Glomerular visceral epithelial cell (primary cell): ENCODE data around the gene RAB4B.
A peak's percentile ranks its signal among the peaks of the same experiment; 100 is the strongest.
"Not testable (repeated sequence)": the region's sequence is repeated elsewhere in the genome, so short reads cannot be mapped to it uniquely, and the experiment has no call there.

Source experiments
- DNase-seq: peaks from one replicate; pipeline ENCODE4 v3.0.0-alpha.2; 2016; ENCODE audit errors: extremely low spot score

Gene RAB4B

DNA sequence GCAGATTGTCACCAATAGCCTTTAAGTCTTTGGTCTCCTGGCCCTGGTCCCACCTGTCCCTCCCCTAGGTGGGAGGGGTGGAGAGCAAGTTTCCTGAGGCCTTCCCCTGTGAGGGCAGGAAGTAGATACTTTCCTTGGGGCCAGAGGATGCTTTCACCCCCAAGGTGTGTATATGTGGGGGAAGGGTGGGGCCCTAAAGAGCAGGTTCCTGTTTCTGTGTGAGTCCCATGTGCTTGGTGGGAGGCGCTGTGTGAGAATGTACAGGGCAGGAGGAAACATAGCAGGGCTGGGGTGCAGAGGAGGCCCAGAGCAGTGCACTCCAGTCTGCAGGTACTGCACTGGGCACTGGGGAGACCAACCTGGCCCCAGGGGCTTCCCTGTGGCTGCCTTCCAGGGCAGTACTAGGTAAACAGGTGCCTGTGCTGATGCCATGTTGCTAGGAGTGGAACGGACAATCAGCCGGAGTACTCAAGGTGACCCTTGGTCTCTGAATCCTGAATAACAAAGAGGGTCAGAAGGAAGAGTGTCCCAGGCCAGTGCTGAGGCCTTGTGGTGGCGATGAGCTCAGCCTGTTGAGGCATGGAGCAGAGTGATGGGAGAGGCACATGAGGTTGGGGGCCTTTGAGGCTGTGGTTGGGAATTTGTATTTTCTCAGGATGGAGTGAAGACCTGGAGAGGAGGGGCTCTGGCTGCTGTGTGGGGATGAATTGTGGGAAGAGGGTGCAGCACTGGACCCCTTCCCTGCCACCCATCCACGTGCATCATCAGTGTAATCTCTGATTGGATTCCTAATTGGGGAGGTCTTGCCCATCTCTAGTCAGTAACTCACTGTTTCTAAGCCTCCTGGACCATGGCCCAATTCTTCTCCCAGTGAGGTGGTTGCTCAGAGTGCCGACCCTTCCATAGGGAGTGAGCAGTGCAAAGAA is 26.1 kb downstream of the RAB4B start:
- DNase-seq: no peak

DNA sequence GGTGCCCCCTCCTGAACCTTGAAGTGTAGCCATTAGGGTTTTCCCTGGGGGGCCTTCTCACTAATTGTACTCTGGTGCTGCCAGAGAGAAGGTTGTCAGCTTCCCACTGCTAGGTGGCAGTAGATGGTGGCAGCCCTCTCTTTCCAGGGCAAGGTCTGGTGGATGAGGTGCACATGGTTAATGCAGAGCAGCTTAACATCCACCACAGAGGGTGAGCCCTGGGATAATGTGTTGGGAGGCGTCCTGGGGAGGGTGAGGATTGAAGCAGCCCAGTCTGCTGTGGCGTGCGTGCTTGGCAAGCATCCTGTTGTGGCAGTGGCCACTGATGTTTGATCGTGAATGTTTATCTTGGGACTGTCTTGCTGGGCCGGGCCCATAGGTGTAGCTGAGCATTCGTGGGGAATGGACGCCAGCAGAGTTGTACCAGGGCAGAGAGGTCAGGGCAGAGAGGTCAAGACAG is 26.8 kb downstream of the RAB4B start:
- no peak for DNase-seq

DNA sequence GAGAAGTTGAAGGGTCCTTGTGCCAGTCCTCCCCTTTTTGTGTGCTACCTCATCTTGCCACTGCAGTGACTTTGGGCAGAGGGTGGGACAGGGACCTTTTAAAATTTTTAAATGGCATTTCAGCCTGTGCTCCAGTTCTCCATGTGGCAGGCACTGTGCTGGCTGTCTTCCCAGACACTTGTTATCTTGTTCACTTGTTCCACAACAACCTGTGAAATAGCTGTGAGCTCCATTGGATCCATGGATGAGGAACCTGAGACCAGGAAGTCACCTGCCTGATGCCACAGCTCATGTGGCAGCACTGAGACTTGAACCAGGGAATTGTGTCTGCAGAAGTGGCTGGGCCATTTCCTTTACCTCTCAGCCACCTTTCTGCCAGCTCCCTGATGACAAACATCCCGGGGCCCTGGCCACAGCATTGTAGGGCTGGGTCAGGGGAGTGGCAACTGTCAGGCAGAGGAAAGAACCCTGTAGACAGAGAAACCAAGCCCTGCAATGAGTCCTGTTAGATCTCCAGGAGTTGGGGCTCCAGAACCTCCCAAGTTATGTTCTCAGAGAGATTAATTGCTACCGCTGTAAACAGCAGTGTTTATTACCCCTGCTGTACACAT is 27.3 kb downstream of the RAB4B start:
- no peak for DNase-seq

DNA sequence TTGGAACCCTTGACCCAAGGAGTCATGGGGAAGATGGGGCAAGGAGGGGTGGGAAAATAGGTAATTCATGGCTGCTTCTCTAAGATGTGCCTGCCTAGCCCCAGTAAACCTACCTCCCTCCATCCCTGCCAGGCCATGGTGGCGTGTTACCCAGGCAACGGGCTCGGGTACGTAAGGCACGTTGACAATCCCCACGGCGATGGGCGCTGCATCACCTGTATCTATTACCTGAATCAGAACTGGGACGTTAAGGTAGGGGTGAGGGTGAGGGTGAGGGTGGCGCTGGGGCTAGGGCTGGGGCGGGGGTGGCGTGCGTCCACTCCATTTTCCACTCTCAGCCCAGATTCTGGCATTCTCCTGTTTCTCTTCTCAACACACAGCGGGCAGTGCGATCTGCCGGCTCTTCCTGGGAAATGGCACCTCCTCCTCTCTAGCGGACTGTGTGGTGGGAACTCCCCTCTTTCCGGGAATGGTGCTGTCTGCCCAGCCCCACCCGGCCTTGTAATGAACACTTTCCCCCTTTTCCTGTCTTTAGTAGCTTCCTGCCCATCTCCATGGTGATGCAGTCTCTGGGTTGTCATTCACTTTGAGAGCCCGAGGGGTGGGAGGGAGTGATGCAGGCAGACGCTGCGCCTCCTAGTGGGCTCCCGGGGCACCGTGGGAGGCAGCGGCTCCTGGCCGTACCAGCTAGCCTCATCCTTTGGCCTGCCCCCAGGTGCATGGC is 28.5 kb downstream of the RAB4B start:
- peak; percentile 82 for DNase-seq

DNA sequence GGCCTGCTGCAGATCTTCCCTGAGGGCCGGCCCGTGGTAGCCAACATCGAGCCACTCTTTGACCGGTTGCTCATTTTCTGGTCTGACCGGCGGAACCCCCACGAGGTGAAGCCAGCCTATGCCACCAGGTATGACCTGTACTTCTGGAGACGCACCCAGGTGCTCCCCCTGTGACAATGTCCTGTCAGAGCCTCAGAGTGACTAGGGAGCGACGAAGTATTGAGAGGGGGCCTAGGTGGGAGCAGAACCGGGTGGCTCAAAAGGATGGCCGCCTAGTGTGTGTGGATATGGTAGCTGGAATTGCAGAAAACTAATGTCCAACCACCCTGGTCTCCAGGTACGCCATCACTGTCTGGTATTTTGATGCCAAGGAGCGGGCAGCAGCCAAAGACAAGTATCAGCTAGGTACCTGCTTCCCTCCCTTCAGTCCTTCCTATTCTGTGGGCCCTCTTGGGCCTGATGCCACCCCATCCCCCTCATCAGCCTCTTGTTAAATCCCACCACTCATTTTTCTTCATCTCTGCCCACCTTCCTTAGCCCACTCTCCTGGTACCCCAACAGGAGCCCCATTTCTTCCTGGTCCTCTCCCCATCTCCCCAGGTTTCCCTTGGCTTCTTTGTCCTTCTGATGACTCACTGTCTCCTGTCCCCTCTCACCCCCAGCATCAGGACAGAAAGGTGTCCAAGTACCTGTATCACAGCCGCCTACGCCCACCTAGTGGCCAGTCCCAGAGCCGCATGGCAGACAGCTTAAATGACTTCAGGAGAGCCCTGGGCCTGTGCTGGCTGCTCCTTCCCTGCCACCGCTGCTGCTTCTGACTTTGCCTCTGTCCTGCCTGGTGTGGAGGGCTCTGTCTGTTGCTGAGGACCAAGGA is 29.3 kb downstream of the RAB4B start:
- peak; percentile 37 for DNase-seq

DNA sequence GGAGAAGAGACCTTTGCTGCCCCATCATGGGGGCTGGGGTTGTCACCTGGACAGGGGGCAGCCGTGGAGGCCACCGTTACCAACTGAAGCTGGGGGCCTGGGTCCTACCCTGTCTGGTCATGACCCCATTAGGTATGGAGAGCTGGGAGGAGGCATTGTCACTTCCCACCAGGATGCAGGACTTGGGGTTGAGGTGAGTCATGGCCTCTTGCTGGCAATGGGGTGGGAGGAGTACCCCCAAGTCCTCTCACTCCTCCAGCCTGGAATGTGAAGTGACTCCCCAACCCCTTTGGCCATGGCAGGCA is 29.9 kb downstream of the RAB4B start:
- DNase-seq: no peak

DNA sequence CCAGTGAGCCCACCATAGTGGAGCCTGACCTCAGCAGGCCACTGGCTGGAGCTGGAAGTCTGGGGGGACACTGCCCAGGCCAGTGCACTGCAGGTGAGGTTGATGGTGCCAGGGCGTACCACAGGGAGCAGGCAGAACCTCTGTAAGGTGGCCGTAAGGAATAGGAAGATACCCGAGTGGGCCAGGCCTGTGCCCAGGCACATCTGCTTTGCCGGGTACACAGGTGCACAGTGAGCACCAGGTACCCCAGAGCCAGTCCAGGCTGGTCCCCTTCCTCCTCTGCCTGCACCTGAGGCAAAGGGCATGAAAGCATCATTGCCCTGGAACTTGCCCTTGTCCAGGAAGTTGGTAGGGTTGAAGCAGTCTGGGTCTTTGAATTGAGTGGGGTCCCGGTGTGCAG is 30.4 kb downstream of the RAB4B start:
- no peak for DNase-seq

DNA sequence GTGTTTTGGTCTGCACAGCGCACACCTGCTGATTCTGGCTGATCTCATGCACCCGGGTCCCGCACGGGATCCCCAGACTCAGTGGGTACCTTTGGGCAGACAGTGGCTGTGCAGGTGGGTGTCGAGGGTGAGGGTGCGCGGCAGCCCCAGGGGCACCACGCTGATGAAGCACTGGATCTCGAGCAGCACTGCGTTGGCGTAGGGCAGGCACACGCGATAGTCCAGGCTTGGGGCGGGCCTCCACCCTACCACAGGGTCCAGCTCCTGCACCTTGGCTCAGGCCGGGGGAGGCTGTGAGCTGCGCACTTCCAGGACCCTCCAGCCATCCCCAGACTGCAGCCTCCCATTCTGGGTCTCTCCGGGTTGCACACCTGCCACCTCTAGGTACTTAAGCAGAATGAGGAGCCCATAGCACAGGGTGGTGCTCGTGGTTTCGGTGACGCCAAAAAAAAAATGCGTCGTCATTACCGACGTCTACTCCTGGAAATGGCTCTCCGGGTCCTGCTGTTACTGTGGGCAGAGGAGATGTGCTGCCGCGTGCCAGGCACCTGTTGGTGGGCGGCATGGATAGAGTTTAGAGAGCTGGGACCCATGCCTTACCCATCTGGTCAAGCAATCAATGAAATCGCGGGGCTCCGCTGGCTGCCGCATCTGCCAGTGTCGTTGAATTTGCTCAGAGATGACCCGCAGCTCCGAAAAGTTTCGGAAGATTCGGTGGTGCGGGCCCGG is 31.5 kb downstream of the RAB4B start:
- no peak for DNase-seq

DNA sequence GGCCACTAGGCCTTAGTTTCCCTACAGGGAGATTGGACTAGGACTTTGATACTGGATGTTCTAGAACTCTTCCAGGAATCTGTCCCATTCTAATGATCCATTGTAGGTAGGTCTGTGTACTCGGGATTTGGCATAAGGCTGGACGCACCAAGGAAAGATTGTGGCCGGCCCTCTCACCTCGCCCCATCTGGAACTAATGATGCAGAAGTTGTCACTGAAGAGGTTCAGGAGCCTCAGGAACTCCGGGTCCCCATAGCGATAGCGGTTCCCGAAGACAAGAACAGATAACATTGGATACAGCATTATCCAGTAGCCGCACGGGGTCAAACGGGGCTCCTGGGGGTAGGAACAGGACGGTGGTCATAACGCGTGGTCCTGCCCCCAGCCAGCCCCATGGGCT is 32.1 kb downstream of the RAB4B start:
- DNase-seq: no peak

DNA sequence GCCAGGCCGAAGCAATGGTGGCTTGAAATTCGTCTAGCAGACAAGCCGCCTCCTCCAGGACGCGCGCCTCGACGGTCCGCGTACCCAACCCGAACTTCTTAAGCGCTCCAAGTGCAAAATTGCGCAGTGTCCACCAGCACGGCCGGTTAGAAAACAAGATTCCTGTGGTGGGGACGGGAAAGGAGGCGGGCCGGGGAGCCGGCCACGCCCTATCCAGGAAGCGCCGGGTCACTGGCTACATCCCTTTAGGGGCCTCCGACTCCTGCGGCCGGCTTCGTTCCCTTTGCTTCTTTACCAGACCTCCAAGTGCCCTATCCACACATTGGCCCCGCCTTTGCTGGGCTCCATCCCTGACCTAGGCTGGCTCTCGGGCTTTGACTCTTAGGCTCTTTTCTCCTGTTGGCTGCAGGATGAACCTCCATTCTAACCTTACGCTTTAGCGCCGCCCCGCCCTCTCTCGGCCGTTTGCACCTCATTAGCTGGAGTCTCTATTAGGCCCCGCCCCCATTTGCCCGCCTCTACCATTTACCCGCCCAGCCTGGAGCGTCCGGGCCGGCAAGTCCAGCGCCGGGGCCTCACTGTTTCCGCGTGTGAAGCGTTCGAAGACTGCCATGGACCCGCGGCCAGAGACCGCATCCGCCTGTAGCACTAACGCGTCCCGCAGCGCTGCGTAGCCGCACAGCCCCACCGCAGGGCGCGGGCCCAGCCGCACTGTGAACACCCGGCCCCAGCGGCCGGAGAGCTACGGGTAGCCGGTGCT is 32.8 kb downstream of the RAB4B start:
- DNase-seq: peak; percentile 75

DNA sequence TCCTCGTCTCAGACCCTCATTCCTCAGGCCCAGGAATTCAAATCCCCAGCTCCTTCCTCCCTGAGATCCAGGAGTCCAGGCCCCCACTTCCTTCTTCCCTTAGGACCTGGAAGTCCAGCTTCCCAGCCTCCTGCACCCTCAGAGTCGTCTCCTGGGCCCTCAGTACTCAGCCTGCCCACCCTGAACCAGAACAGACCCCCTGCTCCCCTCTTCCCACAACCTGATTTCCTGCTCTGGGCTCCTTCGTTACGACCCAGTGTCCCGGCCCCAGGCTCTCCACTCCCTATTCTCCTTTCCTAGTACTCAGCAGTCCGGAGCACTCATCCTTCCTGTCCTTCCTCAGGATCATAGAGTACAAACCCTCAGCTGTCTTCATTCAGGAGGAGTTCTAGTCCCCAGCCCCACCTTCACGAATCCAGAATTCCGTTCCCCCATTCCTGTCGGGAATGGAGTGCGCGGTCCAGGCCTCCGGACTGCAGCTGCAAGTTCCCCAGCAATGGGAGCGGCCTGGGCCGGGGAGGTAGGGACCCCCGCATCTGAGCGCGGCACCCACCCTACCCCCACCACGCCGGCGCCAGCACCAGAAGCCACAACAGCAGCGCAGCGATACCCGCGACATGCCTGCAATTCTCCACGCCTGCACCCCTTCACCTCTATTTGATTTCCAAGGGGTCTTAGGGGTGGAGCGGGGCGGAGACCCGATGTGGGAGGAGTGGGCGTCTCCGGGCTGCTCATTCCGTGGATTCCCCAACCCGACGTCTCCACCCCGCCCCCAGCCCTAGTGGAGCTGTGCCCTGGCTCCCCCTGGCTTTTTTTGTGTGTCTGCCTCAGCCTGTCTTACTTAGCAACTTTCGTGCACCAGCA is 33.7 kb downstream of the RAB4B start:
- DNase-seq: no peak

DNA sequence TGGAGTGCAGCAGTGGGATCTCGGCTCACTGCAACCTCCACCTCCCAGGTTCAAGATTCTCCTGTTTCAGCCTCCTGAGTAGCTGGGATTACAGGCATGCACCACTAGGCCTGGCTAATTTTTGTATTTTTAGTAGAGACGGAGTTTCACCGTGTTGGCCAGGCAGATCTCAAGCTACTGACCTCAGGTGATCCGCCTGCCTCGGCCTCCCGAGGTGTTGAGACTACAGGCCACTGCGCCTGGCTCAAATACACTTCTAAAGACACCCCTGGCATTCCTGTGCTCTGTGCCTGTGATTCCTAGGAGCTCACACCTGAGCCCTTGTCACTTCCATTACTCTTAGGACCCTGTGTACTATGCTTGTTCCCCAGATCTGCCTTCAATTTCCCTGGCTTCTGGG is 34.5 kb downstream of the RAB4B start:
- not testable (repeated sequence) for DNase-seq

DNA sequence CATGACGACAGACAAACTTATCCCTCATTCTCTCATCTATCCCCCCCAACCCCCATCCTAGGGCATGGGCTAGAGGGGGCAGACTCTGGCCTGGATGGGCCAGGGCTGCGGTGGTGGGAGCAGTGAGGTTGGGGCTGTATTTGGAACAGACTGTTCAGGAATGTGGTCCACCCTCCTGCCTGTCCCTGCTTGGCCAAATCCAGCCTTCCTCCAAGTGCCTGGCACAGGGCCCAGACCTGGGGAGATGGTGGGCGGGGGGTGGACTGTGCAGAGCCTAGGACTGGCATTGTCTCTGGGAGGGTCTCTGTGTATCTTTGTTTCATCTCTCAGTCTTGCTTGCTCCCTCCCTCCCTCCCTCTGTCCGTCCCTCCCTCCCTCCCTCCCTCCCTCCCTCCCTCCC is 35.1 kb downstream of the RAB4B start:
- DNase-seq: no peak

DNA sequence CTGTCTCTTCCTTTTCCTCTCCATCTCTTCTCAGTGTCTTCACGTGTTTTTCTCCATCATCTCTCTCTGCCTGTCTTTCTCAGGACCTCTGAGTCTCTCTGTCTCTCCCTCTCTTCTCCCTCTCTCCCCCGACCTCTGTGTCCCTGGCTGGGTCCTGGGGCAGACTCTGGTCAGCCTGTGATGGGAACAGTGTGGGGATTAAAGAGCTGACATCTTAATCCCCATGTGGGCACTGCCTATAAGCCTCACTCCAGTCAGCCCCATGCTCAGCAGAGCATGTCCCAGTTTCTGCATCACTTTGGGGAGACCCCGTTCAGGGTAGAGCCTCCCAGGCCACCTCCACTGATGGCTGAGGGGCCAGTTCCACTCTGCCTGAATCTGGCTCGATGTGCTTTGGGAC is 37.2 kb downstream of the RAB4B start:
- no peak for DNase-seq

DNA sequence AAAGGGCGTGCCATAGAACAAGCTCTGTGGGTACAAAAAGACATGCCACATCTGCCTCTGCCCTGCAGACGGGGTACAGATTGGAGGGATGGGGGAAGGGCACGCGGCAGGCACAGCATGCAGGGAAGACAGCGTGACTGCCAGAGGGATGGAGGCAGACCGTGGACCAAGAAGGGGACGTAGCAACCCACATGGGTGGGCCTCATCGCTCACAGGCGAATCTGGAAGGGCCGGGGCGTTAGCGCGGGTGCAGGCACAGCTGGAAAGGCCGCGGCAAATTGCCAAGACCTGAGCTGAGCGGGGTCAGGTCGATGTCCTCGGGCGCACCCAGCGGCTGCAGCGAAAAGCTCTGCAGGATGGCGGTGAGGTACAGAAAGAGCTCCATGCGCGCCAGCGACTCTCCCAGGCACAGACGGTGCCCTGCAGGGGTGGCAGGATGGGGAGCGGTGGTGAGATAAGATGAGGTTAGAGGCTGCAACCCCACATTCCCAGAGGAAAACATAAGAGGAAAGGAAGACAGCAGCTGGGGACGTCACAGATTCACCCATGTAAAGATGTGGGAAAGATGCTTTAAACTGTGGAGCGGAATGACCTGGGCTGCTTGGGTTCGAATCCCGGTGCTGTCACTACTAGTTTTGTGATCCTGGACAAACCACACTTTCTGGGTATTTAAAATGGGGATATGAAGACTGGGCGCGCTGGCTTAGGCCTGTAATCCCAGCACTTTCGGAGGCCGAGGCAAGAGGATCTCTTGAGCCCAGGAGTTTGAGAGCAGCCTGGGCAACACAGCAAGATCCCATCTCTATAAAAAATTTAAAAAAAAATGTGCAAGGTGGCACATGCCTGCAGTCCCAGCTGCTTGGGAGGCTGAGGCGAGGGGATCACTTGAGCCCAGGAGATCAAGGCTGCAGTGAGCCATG is 40.7 kb downstream of the RAB4B start:
- peak; percentile 74 for DNase-seq

DNA sequence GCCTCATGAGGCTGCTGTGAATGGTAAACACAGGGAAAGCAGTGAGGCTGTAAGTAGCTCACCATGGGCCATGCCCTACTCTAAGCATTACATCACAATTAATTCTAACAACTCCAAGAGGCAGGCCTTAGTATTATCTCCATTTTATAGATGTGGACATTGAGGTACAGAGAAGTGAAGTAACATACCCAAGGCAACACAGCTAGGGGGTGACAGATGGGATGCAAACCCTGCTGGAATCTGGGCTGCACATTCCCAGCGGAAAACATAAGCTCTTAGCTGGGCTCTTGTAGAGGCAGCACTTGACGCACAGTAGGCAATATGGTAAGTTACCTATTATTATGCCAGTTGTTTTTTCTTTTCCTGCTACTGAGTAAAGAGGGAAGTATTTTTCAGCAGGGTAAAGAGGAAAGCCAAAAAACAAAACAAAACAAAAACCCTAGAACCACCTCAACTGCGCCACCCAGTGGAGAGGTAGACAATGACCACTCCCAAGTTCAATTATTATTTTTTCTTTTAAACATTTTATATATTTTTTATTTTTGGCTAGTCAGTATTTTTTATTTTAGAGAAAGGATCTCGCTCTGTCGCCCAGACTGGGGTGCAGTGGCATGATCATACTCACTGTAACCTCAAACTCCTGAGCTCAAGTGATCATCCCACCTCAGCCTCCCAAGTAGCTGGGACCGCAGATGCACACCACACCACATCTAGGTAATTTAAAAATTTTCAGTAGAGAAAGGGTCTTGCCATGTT is 41.6 kb downstream of the RAB4B start:
- peak; percentile 37 for DNase-seq

DNA sequence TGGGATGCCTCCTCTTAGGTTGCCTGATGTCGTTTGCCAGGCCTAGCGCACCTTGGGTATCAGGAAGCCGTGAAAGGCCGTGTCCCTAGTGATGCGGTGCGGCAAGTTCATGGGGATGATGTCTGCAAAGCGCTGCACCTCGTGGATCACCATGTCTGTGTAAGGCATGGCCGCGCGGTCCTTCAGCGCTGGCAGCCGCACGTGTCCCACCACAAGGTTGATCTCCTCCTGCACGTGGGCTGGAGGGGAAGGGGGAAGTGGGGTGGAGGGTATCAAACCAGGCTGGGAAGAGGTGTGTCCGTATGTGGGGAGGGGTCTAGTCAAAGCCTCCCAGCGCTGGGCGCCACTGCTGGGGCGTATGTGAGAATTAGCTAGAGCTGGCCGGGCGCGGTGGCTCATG is 44.1 kb downstream of the RAB4B start:
- no peak for DNase-seq
